H1 (cell line): ENCODE results near the gene ADPRHL1.

Source experiments
- ATF2 ChIP-seq: IDR thresholded peaks from 2 replicates; pipeline ENCODE4 v1.6.1; 2012; ENCODE audit warnings: low read length, inconsistent platforms
- CHD1 ChIP-seq: IDR thresholded peaks from 2 replicates; pipeline ENCODE4 v1.6.1; 2012; ENCODE audit warnings: low read depth, low read length, improper control_type of control experiment
- CTCF ChIP-seq, 3 experiments: IDR thresholded peaks; 1 replicate in 2 of 3; 2 replicates in 1 of 3; pipeline versions ENCODE4 v1.5.1 to v1.6.1; 2011; ENCODE audit warnings: low read length in 3 of 3, mild to moderate bottlenecking in 3 of 3, inconsistent platforms in 2 of 3, low read depth in 1 of 3, moderate library complexity in 1 of 3; ENCODE audit not compliant: insufficient read depth in 1 of 3; ENCODE audit errors: control extremely low read depth in 1 of 3
- JUND ChIP-seq: IDR thresholded peaks from 2 replicates; pipeline ENCODE4 v1.6.1; 2011; ENCODE audit warnings: mild to moderate bottlenecking, improper control_type of control experiment, low read length
- KDM5A ChIP-seq: fragments of 200-600 bp; IDR thresholded peaks from 2 replicates; pipeline ENCODE4 v1.7.1; 2012; ENCODE audit warnings: mild to moderate bottlenecking, low read length, inconsistent platforms, mixed read lengths
- MAFK ChIP-seq: IDR thresholded peaks from 2 replicates; pipeline ENCODE4 v1.6.1; 2012; ENCODE audit warnings: low read depth, mild to moderate bottlenecking, improper control_type of control experiment, low read length
- NANOG ChIP-seq: IDR thresholded peaks from 2 replicates; pipeline ENCODE4 v1.6.1; 2011; ENCODE audit warnings: low read length, low read depth, mild to moderate bottlenecking, inconsistent platforms; ENCODE audit not compliant: insufficient read depth, poor library complexity, severe bottlenecking
- PHF8 ChIP-seq: fragments of 200-600 bp; sonication (generic); conservative IDR thresholded peaks from 2 replicates; pipeline ENCODE4 v1.7.1; 2012; ENCODE audit warnings: low read depth, mild to moderate bottlenecking, inconsistent platforms, low read length, moderate library complexity
- POLR2A ChIP-seq, 2 experiments: IDR thresholded peaks; 1 replicate in 1 of 2; 2 replicates in 1 of 2; pipeline ENCODE4 v1.6.1; 2011; ENCODE audit warnings: low read depth in 2 of 2, low read length in 2 of 2, mild to moderate bottlenecking in 2 of 2; ENCODE audit errors: control extremely low read depth in 1 of 2
- SUZ12 ChIP-seq: fragments of 200-600 bp; sonication (generic); IDR thresholded peaks from 2 replicates; pipeline ENCODE4 v1.6.1; 2012; ENCODE audit warnings: mild to moderate bottlenecking, inconsistent platforms, low read length, moderate library complexity, mixed read lengths
- YY1 ChIP-seq: IDR thresholded peaks from 2 replicates; pipeline ENCODE4 v1.6.1; 2011; ENCODE audit warnings: low read depth, mild to moderate bottlenecking, low read length
- TF ChIP-seq, protein P1 (sequence below): IDR thresholded peaks from 2 replicates; pipeline ENCODE4 v1.6.1; 2012; ENCODE audit warnings: inconsistent platforms

- TF ChIP-seq CTCF (IDR thresholded peaks at IDR 0.05; ENCODE audit: control extremely low read depth in 1 of 3, insufficient read depth in 1 of 3, low read depth in 1 of 3, low read length in 3 of 3) (no peak), SUZ12 (no peak), ATF2 (no peak), YY1 (no peak), PHF8 (no peak), POLR2A (IDR thresholded peaks at IDR 0.05; ENCODE audit: control extremely low read depth in 1 of 2, low read depth in 2 of 2, low read length in 2 of 2) (no peak), NANOG (no peak), CHD1 (no peak), KDM5A (no peak), MAFK (no peak), JUND (no peak)
- TF ChIP-seq, protein P1, sequence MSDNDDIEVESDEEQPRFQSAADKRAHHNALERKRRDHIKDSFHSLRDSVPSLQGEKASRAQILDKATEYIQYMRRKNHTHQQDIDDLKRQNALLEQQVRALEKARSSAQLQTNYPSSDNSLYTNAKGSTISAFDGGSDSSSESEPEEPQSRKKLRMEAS: no peak
Observed at GRCh38 chr13:113365583-113365970, 87.7 kb downstream of the ADPRHL1 start.
